Measurements from ENCODE around the gene EPG5. TPM values are rescaled to one million over a fixed set of nuclear protein-coding genes. Genes with fewer than 3 reads are reported as not detected.

Gene EPG5
- total and polyA plus RNA-seq, 2 experiments from 2014 or later = 4.6 to 32.1 TPM

DNA sequence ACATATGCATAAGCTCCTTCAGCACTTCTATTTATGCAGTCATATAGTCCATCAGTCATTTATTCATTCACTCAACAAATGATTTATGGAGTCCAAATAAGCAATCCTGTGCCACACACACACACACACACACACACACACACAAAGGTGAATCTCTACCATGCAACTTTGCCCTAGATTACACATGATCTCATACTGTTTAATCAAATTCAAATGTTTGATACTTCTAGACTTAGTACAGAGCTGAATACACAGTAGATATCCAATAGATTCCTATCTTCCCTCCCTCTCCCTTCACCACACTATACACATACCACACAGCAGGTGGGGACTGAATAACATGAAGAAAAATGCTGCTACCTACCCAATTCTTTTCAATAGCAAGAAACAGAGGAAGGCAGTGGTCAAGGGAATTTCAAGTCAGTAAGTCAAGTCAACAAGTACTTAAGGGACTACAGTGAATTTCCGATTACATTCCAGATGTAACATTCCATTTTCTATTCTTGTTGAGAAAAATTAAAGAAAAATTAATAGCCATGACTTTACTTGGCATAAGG lies 65.4 kb downstream of the EPG5 start:
- Histone ChIP-seq H3K4me1 (ENCODE audit: insufficient read depth) (no peaks in the 10 kb centered on the region), H3K9me3 (ENCODE audit: low read depth) (no peaks in the 10 kb centered on the region), H3K4me2 (no peak overlapping the region), H2AFZ (no peak overlapping the region), H3K36me3 (replicated peaks; ENCODE audit: insufficient read depth, low read depth) (no peaks in the 10 kb centered on the region), H3K9me2 (replicated peaks; ENCODE audit: insufficient read depth) (no peaks in the 10 kb centered on the region), H3K79me2 (no peaks in the 10 kb centered on the region), H3K4me3 (no peak overlapping the region), H3K27me3 (no peaks in the 10 kb centered on the region), H3K27ac (no peak overlapping the region), H4K20me1 (ENCODE audit: insufficient read depth, poor library complexity, severe bottlenecking) (no peaks in the 10 kb centered on the region)
- WGBS (ENCODE audit: low lambda C conversion rate, missing lambda C conversion rate) = 100% methylated on average over 1 of the region's 1 CpG
- TF ChIP-seq, protein P1, sequence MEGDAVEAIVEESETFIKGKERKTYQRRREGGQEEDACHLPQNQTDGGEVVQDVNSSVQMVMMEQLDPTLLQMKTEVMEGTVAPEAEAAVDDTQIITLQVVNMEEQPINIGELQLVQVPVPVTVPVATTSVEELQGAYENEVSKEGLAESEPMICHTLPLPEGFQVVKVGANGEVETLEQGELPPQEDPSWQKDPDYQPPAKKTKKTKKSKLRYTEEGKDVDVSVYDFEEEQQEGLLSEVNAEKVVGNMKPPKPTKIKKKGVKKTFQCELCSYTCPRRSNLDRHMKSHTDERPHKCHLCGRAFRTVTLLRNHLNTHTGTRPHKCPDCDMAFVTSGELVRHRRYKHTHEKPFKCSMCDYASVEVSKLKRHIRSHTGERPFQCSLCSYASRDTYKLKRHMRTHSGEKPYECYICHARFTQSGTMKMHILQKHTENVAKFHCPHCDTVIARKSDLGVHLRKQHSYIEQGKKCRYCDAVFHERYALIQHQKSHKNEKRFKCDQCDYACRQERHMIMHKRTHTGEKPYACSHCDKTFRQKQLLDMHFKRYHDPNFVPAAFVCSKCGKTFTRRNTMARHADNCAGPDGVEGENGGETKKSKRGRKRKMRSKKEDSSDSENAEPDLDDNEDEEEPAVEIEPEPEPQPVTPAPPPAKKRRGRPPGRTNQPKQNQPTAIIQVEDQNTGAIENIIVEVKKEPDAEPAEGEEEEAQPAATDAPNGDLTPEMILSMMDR (IDR thresholded peaks at IDR 0.05; ENCODE audit: poor library complexity) = no peak
- TF ChIP-seq EZH2 (IDR thresholded peaks at IDR 0.05; ENCODE audit: borderline replicate concordance) = no peak
- TF ChIP-seq EZH2phosphoT487 (IDR thresholded peaks at IDR 0.05; ENCODE audit: low read depth, severe bottlenecking, unreplicated experiment) = no peak
- DNase-seq (ENCODE audit: low spot score) = no peak

DNA sequence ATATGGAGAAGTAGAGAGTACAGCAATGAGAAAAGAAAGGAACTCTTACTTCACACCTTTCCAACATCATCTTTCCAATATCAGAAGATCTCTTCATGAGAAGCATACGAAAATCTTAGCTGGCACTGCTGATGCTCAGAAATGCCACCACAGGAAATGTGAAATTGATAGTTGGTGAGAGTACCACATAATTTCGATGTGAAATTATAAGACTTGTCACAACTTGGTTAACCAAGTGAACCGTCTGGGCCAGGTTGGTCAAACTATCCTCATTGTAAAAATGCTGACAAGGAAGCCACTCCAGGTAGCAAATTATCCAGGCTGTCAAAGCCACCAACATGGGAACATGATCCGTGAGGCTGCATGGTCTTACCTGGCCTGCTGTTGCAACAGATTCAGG lies 66.5 kb downstream of the EPG5 start:
- DNase-seq (ENCODE audit: low spot score) = no peak
- no peaks in the 10 kb centered on the region for H4K20me1 ChIP-seq (ENCODE audit: insufficient read depth, poor library complexity, severe bottlenecking)
- H2AFZ ChIP-seq = no peak overlapping the region
- no peaks in the 10 kb centered on the region for H3K9me3 ChIP-seq (ENCODE audit: low read depth)
- H3K27ac ChIP-seq = no peak overlapping the region
- WGBS (ENCODE audit: low lambda C conversion rate, missing lambda C conversion rate) = 90% methylated on average over 4 of the region's 4 CpGs
- TF ChIP-seq EZH2 (IDR thresholded peaks at IDR 0.05; ENCODE audit: borderline replicate concordance) (no peak), EZH2phosphoT487 (IDR thresholded peaks at IDR 0.05; ENCODE audit: low read depth, severe bottlenecking, unreplicated experiment) (no peak)
- TF ChIP-seq, protein P1 (IDR thresholded peaks at IDR 0.05; ENCODE audit: poor library complexity) = no peak
- no peaks in the 10 kb centered on the region for H3K27me3 ChIP-seq
- no peaks in the 10 kb centered on the region for H3K4me1 ChIP-seq (ENCODE audit: insufficient read depth)
- H3K79me2 ChIP-seq = no peaks in the 10 kb centered on the region
- no peak overlapping the region for H3K4me3 ChIP-seq
- no peaks in the 10 kb centered on the region for H3K9me2 ChIP-seq (replicated peaks; ENCODE audit: insufficient read depth)
- no peak overlapping the region for H3K4me2 ChIP-seq
- no peaks in the 10 kb centered on the region for H3K36me3 ChIP-seq (replicated peaks; ENCODE audit: insufficient read depth, low read depth)

DNA sequence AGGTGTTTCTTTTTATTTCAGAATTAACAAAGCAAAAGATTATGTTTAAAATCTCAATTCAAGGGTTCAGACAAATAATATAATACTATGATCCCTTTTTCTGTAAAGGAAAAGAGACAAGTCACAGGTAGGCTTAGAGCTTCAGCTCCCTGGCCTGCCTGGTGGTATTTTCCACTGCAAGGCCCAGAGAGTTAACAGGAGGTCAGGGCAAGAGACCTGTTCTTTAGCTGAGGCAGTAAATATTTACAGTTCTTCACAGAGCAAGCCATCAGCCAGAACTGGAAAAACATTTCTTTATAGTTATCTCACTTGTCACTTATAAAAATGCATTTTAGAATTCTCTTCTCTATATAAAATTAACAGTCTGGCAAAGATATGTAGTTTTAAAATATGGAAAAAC lies 70.1 kb downstream of the EPG5 start:
- H3K36me3 ChIP-seq (replicated peaks; ENCODE audit: insufficient read depth, low read depth) = no peaks in the 10 kb centered on the region
- H3K4me2 ChIP-seq = no peak overlapping the region
- H3K4me3 ChIP-seq = no peak overlapping the region
- peak overlapping the region; percentile 29 for H3K27ac ChIP-seq
- no peaks in the 10 kb centered on the region for H3K4me1 ChIP-seq (ENCODE audit: insufficient read depth)
- TF ChIP-seq, protein P1 (IDR thresholded peaks at IDR 0.05; ENCODE audit: poor library complexity) = no peak
- TF ChIP-seq EZH2phosphoT487 (IDR thresholded peaks at IDR 0.05; ENCODE audit: low read depth, severe bottlenecking, unreplicated experiment) (no peak), EZH2 (IDR thresholded peaks at IDR 0.05; ENCODE audit: borderline replicate concordance) (no peak)
- H4K20me1 ChIP-seq (ENCODE audit: insufficient read depth, poor library complexity, severe bottlenecking) = no peaks in the 10 kb centered on the region
- DNase-seq (ENCODE audit: low spot score) = peak; percentile 15
- no peaks in the 10 kb centered on the region for H3K9me3 ChIP-seq (ENCODE audit: low read depth)
- H3K27me3 ChIP-seq = no peaks in the 10 kb centered on the region
- H3K79me2 ChIP-seq = no peaks in the 10 kb centered on the region
- H3K9me2 ChIP-seq (replicated peaks; ENCODE audit: insufficient read depth) = no peaks in the 10 kb centered on the region
- no peak overlapping the region for H2AFZ ChIP-seq

DNA sequence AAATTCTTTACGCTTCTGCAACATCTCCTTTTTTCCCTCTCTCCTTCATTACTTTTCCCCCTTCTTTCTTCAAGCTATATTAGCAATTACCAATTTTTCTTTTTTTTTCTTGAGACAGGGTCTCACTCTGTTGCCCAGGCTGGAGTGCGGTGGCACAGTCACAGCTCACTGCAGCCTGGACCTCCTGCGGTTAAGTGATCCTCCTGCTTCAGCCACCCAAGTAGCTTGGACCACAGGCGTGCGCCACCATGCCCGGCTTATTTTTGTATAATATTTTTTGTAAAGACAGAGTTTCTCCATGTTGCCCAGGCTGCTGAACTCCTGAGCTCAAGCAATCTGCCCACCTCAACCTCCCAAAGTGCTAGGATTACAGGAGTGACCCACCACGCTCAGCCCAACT lies 70.7 kb downstream of the EPG5 start:
- no peak for TF ChIP-seq EZH2 (IDR thresholded peaks at IDR 0.05; ENCODE audit: borderline replicate concordance)
- TF ChIP-seq, protein P1 (IDR thresholded peaks at IDR 0.05; ENCODE audit: poor library complexity) = no peak
- TF ChIP-seq EZH2phosphoT487 (IDR thresholded peaks at IDR 0.05; ENCODE audit: low read depth, severe bottlenecking, unreplicated experiment) = no peak
- Histone ChIP-seq H3K27ac (peak overlapping the region; percentile 29), H3K9me2 (replicated peaks; ENCODE audit: insufficient read depth) (no peaks in the 10 kb centered on the region), H2AFZ (no peak overlapping the region), H3K4me1 (ENCODE audit: insufficient read depth) (no peaks in the 10 kb centered on the region), H3K27me3 (no peaks in the 10 kb centered on the region), H3K4me3 (no peak overlapping the region), H4K20me1 (ENCODE audit: insufficient read depth, poor library complexity, severe bottlenecking) (no peaks in the 10 kb centered on the region), H3K79me2 (no peaks in the 10 kb centered on the region), H3K9me3 (ENCODE audit: low read depth) (no peaks in the 10 kb centered on the region), H3K36me3 (replicated peaks; ENCODE audit: insufficient read depth, low read depth) (no peaks in the 10 kb centered on the region), H3K4me2 (no peak overlapping the region)
- WGBS (ENCODE audit: low lambda C conversion rate, missing lambda C conversion rate) = 98% methylated on average over 7 of the region's 7 CpGs
- DNase-seq (ENCODE audit: low spot score) = no peak
